ENCODE data around the gene HOXB9.

Gene HOXB9

DNA sequence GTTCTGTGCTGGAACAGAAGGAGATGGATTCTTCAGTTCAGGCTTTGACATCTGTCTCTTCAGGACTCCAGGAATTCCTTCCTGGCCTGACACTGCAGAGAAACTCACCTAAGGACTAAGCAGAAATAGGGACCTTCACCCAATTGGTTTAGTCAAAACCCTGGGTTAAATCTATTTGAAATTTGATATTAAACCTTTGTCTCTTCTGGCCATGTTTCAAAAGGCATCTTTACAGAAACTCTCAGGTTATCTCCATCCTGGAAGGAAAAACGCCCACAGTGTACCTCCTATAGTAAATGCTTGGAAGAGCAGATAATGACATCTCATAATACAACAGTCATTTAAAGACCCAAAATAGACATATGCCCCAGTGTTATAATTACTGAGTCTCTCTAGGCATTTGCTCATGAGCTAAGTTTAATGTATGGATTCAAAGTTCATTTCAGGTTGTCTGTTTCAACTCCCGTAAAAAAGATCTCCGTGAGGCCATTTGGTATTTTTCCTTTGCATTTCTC lies 42.4 kb downstream of the HOXB9 start:
- TF ChIP-seq PPARA (CRISPR knock-in tag; IDR thresholded peaks at IDR 0.05; ENCODE audit: borderline replicate concordance) (no peak), ZNF565 (CRISPR knock-in tag; conservative IDR thresholded peaks at IDR 0.05; ENCODE audit: low read depth) (no peak), TOX (CRISPR knock-in tag; IDR thresholded peaks at IDR 0.05; ENCODE audit: borderline replicate concordance) (no peak), BACH2 (CRISPR knock-in tag; IDR thresholded peaks at IDR 0.05; ENCODE audit: borderline replicate concordance) (no peak), SNAI2 (CRISPR knock-in tag; IDR thresholded peaks at IDR 0.05) (no peak), ZFP3 (CRISPR knock-in tag; IDR thresholded peaks at IDR 0.05) (no peak), ZFP30 (CRISPR knock-in tag; IDR thresholded peaks at IDR 0.05) (no peak), ESRRG (CRISPR knock-in tag; IDR thresholded peaks at IDR 0.05) (no peak), TCF4 (CRISPR knock-in tag; IDR thresholded peaks at IDR 0.05; ENCODE audit: borderline replicate concordance) (no peak), ZNF70 (CRISPR knock-in tag; IDR thresholded peaks at IDR 0.05) (no peak)
- TF ChIP-seq, protein P1, sequence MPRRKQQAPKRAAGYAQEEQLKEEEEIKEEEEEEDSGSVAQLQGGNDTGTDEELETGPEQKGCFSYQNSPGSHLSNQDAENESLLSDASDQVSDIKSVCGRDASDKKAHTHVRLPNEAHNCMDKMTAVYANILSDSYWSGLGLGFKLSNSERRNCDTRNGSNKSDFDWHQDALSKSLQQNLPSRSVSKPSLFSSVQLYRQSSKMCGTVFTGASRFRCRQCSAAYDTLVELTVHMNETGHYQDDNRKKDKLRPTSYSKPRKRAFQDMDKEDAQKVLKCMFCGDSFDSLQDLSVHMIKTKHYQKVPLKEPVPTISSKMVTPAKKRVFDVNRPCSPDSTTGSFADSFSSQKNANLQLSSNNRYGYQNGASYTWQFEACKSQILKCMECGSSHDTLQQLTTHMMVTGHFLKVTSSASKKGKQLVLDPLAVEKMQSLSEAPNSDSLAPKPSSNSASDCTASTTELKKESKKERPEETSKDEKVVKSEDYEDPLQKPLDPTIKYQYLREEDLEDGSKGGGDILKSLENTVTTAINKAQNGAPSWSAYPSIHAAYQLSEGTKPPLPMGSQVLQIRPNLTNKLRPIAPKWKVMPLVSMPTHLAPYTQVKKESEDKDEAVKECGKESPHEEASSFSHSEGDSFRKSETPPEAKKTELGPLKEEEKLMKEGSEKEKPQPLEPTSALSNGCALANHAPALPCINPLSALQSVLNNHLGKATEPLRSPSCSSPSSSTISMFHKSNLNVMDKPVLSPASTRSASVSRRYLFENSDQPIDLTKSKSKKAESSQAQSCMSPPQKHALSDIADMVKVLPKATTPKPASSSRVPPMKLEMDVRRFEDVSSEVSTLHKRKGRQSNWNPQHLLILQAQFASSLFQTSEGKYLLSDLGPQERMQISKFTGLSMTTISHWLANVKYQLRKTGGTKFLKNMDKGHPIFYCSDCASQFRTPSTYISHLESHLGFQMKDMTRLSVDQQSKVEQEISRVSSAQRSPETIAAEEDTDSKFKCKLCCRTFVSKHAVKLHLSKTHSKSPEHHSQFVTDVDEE (CRISPR knock-in tag; IDR thresholded peaks at IDR 0.05) = no peak
- TF ChIP-seq, protein P2, sequence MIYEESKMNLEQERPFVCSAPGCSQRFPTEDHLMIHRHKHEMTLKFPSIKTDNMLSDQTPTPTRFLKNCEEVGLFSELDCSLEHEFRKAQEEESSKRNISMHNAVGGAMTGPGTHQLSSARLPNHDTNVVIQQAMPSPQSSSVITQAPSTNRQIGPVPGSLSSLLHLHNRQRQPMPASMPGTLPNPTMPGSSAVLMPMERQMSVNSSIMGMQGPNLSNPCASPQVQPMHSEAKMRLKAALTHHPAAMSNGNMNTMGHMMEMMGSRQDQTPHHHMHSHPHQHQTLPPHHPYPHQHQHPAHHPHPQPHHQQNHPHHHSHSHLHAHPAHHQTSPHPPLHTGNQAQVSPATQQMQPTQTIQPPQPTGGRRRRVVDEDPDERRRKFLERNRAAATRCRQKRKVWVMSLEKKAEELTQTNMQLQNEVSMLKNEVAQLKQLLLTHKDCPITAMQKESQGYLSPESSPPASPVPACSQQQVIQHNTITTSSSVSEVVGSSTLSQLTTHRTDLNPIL (CRISPR knock-in tag; IDR thresholded peaks at IDR 0.05; ENCODE audit: low read depth) = no peak
- no peak for ATAC-seq

DNA sequence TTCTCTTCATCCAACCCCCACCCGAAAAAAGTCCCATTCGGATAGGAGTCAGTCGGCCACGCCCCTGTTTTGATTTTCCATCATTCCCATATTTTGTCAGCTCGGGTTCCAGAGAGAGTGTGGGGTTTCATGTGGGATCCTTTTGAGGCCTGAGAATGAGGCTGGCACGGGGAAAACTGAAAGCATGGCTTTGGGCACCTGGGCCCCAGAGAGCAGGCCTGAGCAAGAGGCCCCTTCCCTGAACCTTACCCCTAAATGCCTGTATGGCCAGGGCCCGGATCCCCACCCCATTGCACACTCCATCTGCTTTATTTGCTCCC lies 43.4 kb downstream of the HOXB9 start:
- ATAC-seq = no peak
- TF ChIP-seq, protein P3, sequence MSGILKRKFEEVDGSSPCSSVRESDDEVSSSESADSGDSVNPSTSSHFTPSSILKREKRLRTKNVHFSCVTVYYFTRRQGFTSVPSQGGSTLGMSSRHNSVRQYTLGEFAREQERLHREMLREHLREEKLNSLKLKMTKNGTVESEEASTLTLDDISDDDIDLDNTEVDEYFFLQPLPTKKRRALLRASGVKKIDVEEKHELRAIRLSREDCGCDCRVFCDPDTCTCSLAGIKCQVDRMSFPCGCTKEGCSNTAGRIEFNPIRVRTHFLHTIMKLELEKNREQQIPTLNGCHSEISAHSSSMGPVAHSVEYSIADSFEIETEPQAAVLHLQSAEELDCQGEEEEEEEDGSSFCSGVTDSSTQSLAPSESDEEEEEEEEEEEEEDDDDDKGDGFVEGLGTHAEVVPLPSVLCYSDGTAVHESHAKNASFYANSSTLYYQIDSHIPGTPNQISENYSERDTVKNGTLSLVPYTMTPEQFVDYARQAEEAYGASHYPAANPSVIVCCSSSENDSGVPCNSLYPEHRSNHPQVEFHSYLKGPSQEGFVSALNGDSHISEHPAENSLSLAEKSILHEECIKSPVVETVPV (CRISPR knock-in tag; IDR thresholded peaks at IDR 0.05) = no peak
- TF ChIP-seq ARNTL (CRISPR knock-in tag; IDR thresholded peaks at IDR 0.05; ENCODE audit: borderline replicate concordance, low read depth) (no peak), ISL1 (CRISPR knock-in tag; IDR thresholded peaks at IDR 0.05) (no peak), ZC3H10 (CRISPR knock-in tag; IDR thresholded peaks at IDR 0.05) (no peak), PPARA (CRISPR knock-in tag; IDR thresholded peaks at IDR 0.05; ENCODE audit: borderline replicate concordance) (no peak)
- TF ChIP-seq, protein P4, sequence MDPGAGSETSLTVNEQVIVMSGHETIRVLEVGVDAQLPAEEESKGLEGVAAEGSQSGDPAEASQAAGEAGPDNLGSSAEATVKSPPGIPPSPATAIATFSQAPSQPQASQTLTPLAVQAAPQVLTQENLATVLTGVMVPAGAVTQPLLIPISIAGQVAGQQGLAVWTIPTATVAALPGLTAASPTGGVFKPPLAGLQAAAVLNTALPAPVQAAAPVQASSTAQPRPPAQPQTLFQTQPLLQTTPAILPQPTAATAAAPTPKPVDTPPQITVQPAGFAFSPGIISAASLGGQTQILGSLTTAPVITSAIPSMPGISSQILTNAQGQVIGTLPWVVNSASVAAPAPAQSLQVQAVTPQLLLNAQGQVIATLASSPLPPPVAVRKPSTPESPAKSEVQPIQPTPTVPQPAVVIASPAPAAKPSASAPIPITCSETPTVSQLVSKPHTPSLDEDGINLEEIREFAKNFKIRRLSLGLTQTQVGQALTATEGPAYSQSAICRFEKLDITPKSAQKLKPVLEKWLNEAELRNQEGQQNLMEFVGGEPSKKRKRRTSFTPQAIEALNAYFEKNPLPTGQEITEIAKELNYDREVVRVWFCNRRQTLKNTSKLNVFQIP (CRISPR knock-in tag; IDR thresholded peaks at IDR 0.05; ENCODE audit: borderline replicate concordance, low read depth) = no peak
- TF ChIP-seq, protein P2 (CRISPR knock-in tag; IDR thresholded peaks at IDR 0.05; ENCODE audit: low read depth) = no peak
- TF ChIP-seq, protein P1 (CRISPR knock-in tag; IDR thresholded peaks at IDR 0.05) = no peak

Measured in SK-N-SH treated with all-trans-retinoic acid at 6 μM for 48 hours (cell line).